ENCODE measurements around the gene XRN2. TPM values are rescaled to one million over a fixed set of nuclear protein-coding genes. Genes with fewer than 3 reads are reported as not detected.

Gene XRN2
- total RNA-seq, 1 experiment from 2014 or later = 118 TPM

DNA sequence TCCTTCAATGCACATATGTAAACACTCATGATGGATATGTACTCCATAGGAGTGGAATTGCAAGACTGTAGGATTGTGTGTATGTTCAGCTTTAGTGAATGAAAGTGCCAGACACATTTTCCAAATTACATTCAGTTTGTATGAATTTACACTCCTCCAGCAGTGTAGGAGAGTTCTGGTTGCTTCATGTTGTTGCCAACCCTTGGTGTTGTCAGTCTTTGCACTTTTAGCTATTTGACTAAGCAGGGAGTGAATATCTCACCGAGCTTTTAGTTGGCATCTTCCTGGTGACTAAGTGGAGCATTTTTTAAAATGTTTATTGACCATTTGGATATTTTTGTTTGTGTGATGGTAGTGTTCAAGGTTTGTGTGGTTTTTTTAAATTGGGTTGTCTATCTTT lies 70.3 kb downstream of the XRN2 start:
- Mint-ChIP-seq H3K4me1 (peaks cover 16% of the 10 kb centered on the region), H3K27me3 (ENCODE audit: low read depth) (no peaks in the 10 kb centered on the region), H3K27ac (no peak overlapping the region; the same call in 1 of the 2 replicates), H3K36me3 (peaks cover 17% of the 10 kb centered on the region), H3K4me3 (no peak overlapping the region), H3K9me3 (no peaks in the 10 kb centered on the region)
- ChIA-PET POLR2A (interaction anchor here (0.6 kb wide), 1 partner anchor 33 kb away, joined by 3 read pairs; no protein-coding TSS in a partner anchor), CTCF (interaction anchor here (1.0 kb wide), 1 partner anchor 138 kb away, joined by 3 read pairs; no protein-coding TSS in a partner anchor)
- no peak for ATAC-seq
- TF ChIP-seq, protein P1, sequence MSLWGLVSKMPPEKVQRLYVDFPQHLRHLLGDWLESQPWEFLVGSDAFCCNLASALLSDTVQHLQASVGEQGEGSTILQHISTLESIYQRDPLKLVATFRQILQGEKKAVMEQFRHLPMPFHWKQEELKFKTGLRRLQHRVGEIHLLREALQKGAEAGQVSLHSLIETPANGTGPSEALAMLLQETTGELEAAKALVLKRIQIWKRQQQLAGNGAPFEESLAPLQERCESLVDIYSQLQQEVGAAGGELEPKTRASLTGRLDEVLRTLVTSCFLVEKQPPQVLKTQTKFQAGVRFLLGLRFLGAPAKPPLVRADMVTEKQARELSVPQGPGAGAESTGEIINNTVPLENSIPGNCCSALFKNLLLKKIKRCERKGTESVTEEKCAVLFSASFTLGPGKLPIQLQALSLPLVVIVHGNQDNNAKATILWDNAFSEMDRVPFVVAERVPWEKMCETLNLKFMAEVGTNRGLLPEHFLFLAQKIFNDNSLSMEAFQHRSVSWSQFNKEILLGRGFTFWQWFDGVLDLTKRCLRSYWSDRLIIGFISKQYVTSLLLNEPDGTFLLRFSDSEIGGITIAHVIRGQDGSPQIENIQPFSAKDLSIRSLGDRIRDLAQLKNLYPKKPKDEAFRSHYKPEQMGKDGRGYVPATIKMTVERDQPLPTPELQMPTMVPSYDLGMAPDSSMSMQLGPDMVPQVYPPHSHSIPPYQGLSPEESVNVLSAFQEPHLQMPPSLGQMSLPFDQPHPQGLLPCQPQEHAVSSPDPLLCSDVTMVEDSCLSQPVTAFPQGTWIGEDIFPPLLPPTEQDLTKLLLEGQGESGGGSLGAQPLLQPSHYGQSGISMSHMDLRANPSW (CRISPR knock-in tag; conservative IDR thresholded peaks at IDR 0.05; ENCODE audit: low read depth) = no peak
- DNase-seq (ENCODE audit: low spot score) = no peak

DNA sequence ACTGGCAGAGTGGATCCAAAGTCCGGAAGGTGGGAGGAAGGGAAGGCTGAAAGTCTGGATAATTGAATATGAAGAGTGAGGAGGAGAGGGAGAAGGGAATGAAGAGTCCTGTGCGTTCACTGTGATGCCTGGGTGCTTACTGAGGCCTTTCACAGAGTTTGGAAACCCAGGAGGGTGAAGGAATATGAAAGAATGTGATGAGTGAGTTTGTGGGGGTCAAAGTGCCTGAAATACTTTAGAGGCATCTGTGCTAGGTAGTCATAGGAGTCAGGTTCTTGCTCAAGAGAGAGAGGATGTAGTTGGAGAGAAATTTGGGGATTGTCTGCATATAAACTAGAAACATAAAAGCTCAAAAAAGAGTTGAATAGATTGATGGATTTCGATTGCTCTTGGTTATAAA lies 73.5 kb downstream of the XRN2 start:
- DNase-seq (ENCODE audit: low spot score) = no peak
- Mint-ChIP-seq H3K4me1 (peaks cover 19% of the 10 kb centered on the region), H3K4me3 (no peak overlapping the region), H3K27me3 (ENCODE audit: low read depth) (no peaks in the 10 kb centered on the region), H3K36me3 (peaks cover 11% of the 10 kb centered on the region), H3K9me3 (no peaks in the 10 kb centered on the region), H3K27ac (peak overlapping the region; percentile 6)
- CTCF ChIA-PET = interaction anchor here (1.0 kb wide), 1 partner anchor 141 kb away, joined by 3 read pairs; no protein-coding TSS in a partner anchor
- peak; percentile 18; the same call in 1 of the 2 replicates for ATAC-seq
- POLR2A ChIA-PET = no interaction called here
- TF ChIP-seq SOX15 (CRISPR knock-in tag; IDR thresholded peaks at IDR 0.05) (no peak), SMAD3 (CRISPR knock-in tag; IDR thresholded peaks at IDR 0.05; ENCODE audit: borderline replicate concordance) (no peak), ZNF121 (CRISPR knock-in tag; IDR thresholded peaks at IDR 0.05) (no peak), ZNF219 (CRISPR knock-in tag; IDR thresholded peaks at IDR 0.05; ENCODE audit: borderline replicate concordance) (no peak), ZNF317 (CRISPR knock-in tag; IDR thresholded peaks at IDR 0.05; ENCODE audit: borderline replicate concordance, low read depth) (no peak), FOXP1 (CRISPR knock-in tag; IDR thresholded peaks at IDR 0.05; ENCODE audit: borderline replicate concordance) (no peak), RORB (CRISPR knock-in tag; IDR thresholded peaks at IDR 0.05) (no peak), FOXJ3 (CRISPR knock-in tag; IDR thresholded peaks at IDR 0.05; ENCODE audit: borderline replicate concordance) (no peak)
- TF ChIP-seq, protein P2, sequence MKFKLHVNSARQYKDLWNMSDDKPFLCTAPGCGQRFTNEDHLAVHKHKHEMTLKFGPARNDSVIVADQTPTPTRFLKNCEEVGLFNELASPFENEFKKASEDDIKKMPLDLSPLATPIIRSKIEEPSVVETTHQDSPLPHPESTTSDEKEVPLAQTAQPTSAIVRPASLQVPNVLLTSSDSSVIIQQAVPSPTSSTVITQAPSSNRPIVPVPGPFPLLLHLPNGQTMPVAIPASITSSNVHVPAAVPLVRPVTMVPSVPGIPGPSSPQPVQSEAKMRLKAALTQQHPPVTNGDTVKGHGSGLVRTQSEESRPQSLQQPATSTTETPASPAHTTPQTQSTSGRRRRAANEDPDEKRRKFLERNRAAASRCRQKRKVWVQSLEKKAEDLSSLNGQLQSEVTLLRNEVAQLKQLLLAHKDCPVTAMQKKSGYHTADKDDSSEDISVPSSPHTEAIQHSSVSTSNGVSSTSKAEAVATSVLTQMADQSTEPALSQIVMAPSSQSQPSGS (CRISPR knock-in tag; IDR thresholded peaks at IDR 0.05; ENCODE audit: borderline replicate concordance, low read depth) = no peak
- TF ChIP-seq, protein P3, sequence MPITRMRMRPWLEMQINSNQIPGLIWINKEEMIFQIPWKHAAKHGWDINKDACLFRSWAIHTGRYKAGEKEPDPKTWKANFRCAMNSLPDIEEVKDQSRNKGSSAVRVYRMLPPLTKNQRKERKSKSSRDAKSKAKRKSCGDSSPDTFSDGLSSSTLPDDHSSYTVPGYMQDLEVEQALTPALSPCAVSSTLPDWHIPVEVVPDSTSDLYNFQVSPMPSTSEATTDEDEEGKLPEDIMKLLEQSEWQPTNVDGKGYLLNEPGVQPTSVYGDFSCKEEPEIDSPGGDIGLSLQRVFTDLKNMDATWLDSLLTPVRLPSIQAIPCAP (CRISPR knock-in tag; IDR thresholded peaks at IDR 0.05) = no peak
- TF ChIP-seq, protein P4, sequence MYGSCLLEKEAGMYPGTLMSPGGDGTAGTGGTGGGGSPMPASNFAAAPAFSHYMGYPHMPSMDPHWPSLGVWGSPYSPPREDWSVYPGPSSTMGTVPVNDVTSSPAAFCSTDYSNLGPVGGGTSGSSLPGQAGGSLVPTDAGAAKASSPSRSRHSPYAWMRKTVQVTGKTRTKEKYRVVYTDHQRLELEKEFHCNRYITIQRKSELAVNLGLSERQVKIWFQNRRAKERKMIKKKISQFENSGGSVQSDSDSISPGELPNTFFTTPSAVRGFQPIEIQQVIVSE (CRISPR knock-in tag; IDR thresholded peaks at IDR 0.05; ENCODE audit: borderline replicate concordance) = no peak

DNA sequence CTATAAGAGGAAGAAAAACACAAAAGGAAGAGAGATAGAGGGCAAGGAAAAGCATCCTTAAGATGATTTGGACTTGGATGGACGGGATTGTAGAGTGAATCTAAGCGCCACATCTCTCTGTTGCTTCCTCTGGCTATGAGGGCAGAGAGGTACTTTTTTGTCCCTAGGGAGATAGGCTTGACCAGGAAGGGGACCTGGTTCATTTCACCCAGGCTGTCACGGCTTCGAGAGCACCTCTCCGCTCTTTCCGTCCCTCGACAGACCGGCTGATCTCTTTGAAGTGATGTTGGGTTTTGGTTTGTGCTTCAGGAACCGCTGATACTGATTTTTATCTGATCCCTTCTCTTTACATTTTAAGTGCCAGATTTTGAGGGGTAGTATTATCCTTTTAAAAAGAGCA lies 74.6 kb downstream of the XRN2 start:
- ChIA-PET CTCF (interaction anchor here (1.0 kb wide), 1 partner anchor 142 kb away, joined by 3 read pairs; no protein-coding TSS in a partner anchor), POLR2A (no interaction called here)
- Mint-ChIP-seq H3K4me1 (peaks cover 19% of the 10 kb centered on the region), H3K36me3 (peaks cover 12% of the 10 kb centered on the region; the same call in 1 of the 2 replicates), H3K9me3 (no peaks in the 10 kb centered on the region), H3K4me3 (no peak overlapping the region), H3K27me3 (ENCODE audit: low read depth) (no peaks in the 10 kb centered on the region), H3K27ac (peak overlapping the region; percentile 7; the same call in 1 of the 2 replicates)
- TF ChIP-seq ZNF317 (CRISPR knock-in tag; IDR thresholded peaks at IDR 0.05; ENCODE audit: borderline replicate concordance, low read depth) = no peak
- TF ChIP-seq, protein P5, sequence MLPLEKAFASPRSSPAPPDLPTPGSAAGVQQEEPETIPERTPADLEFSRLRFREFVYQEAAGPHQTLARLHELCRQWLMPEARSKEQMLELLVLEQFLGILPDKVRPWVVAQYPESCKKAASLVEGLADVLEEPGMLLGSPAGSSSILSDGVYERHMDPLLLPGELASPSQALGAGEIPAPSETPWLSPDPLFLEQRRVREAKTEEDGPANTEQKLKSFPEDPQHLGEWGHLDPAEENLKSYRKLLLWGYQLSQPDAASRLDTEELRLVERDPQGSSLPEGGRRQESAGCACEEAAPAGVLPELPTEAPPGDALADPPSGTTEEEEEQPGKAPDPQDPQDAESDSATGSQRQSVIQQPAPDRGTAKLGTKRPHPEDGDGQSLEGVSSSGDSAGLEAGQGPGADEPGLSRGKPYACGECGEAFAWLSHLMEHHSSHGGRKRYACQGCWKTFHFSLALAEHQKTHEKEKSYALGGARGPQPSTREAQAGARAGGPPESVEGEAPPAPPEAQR (CRISPR knock-in tag; IDR thresholded peaks at IDR 0.05) = no peak
- TF ChIP-seq IRF2 (CRISPR knock-in tag; IDR thresholded peaks at IDR 0.05; ENCODE audit: borderline replicate concordance, low read depth) = no peak
- TF ChIP-seq, protein P6, sequence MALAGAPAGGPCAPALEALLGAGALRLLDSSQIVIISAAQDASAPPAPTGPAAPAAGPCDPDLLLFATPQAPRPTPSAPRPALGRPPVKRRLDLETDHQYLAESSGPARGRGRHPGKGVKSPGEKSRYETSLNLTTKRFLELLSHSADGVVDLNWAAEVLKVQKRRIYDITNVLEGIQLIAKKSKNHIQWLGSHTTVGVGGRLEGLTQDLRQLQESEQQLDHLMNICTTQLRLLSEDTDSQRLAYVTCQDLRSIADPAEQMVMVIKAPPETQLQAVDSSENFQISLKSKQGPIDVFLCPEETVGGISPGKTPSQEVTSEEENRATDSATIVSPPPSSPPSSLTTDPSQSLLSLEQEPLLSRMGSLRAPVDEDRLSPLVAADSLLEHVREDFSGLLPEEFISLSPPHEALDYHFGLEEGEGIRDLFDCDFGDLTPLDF (CRISPR knock-in tag; IDR thresholded peaks at IDR 0.05) = no peak
- no peak for TF ChIP-seq ZNF138 (CRISPR knock-in tag; conservative IDR thresholded peaks at IDR 0.05)
- TF ChIP-seq ZNF219 (CRISPR knock-in tag; IDR thresholded peaks at IDR 0.05; ENCODE audit: borderline replicate concordance) = no peak
- TF ChIP-seq, protein P7, sequence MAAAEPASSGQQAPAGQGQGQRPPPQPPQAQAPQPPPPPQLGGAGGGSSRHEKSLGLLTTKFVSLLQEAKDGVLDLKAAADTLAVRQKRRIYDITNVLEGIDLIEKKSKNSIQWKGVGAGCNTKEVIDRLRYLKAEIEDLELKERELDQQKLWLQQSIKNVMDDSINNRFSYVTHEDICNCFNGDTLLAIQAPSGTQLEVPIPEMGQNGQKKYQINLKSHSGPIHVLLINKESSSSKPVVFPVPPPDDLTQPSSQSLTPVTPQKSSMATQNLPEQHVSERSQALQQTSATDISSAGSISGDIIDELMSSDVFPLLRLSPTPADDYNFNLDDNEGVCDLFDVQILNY (CRISPR knock-in tag; IDR thresholded peaks at IDR 0.05) = no peak
- no peak for TF ChIP-seq TEAD4 (CRISPR knock-in tag; IDR thresholded peaks at IDR 0.05)
- TF ChIP-seq, protein P8, sequence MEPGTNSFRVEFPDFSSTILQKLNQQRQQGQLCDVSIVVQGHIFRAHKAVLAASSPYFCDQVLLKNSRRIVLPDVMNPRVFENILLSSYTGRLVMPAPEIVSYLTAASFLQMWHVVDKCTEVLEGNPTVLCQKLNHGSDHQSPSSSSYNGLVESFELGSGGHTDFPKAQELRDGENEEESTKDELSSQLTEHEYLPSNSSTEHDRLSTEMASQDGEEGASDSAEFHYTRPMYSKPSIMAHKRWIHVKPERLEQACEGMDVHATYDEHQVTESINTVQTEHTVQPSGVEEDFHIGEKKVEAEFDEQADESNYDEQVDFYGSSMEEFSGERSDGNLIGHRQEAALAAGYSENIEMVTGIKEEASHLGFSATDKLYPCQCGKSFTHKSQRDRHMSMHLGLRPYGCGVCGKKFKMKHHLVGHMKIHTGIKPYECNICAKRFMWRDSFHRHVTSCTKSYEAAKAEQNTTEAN (CRISPR knock-in tag; IDR thresholded peaks at IDR 0.05) = no peak
- TF ChIP-seq RORB (CRISPR knock-in tag; IDR thresholded peaks at IDR 0.05) = no peak
- no peak for ATAC-seq
- DNase-seq (ENCODE audit: low spot score) = no peak
